Measurements from ENCODE around the gene FRMPD4. TPM values are rescaled to one million over a fixed set of nuclear protein-coding genes. Genes with fewer than 3 reads are reported as not detected.

FRMPD4 gene
- total and polyA plus RNA-seq, 10 of the 15 experiments (the other 5 are each of a cell fraction or from before 2014, with no cell fraction given): not detected

GRCh38 chrX:12229986-12230385, 91.7 kb downstream of the FRMPD4 start:
- ChIA-PET POLR2A (no interaction called here), RAD21 (ENCODE audit: unreplicated experiment) (no interaction called here), SMC1A (ENCODE audit: uncharacterized antibody, unreplicated experiment) (no interaction called here), CTCF (interaction anchor here (0.7 kb wide), 1 partner anchor 23 kb away, joined by 3 read pairs; no protein-coding TSS in a partner anchor)
- no peaks in the 10 kb centered on the region for H4K20me1 ChIP-seq (ENCODE audit: control insufficient read depth, insufficient read depth)
- no peak overlapping the region for H3K27ac ChIP-seq (ENCODE audit: control insufficient read depth, insufficient read depth)
- H3K4me1 ChIP-seq (ENCODE audit: control insufficient read depth, insufficient read depth, low read length): no peaks in the 10 kb centered on the region
- FAIRE-seq (no peak), ATAC-seq (no peak), DNase-seq (ENCODE audit: low read depth, low spot score) (no peak)
- no peak for TF ChIP-seq TBL1XR1 (IDR thresholded peaks at IDR 0.05; ENCODE audit: low read depth, low read length)
- TF ChIP-seq TCF12 (IDR thresholded peaks at IDR 0.05; ENCODE audit: low read depth, low read length): no peak
- TF ChIP-seq ATF7 (IDR thresholded peaks at IDR 0.05; ENCODE audit: low read depth): no peak
- TF ChIP-seq CTCF (IDR thresholded peaks at IDR 0.05 in 2 of 3, conservative IDR thresholded peaks at IDR 0.05 in 1 of 3; ENCODE audit: control insufficient read depth in 2 of 3, extremely low read depth in 1 of 3, insufficient read depth in 1 of 3, low read depth in 3 of 3, low read length in 3 of 3): no peak
- no peak for TF ChIP-seq IRF3 (IDR thresholded peaks at IDR 0.05)
- no peak for TF ChIP-seq CHD1 (IDR thresholded peaks at IDR 0.05; ENCODE audit: low read depth, low read length)
- no peak for TF ChIP-seq RCOR1 (conservative IDR thresholded peaks at IDR 0.05; ENCODE audit: low read depth, low read length)
- no peaks in the 10 kb centered on the region; a peak in 1 of 4 replicates for H3K27me3 ChIP-seq (replicated peaks in 1 of 2; ENCODE audit: control insufficient read depth in 2 of 2, insufficient read depth in 2 of 2, low read length in 1 of 2)
- H2AFZ ChIP-seq (ENCODE audit: control insufficient read depth, low read depth, low read length): no peak overlapping the region
- no peak overlapping the region for H3K9ac ChIP-seq (ENCODE audit: control insufficient read depth, insufficient read depth, low read length)
- no peak overlapping the region for H3K4me2 ChIP-seq (ENCODE audit: control insufficient read depth, insufficient read depth)
- in situ Hi-C loops (cut with MboI): no loop called here
- 65% methylated on average over 2 of the region's 2 CpGs for WGBS (ENCODE audit: insufficient coverage, insufficient replicate concordance, low lambda C conversion rate, missing lambda C conversion rate)
- no peaks in the 10 kb centered on the region for H3K36me3 ChIP-seq (ENCODE audit: control insufficient read depth in 2 of 2, insufficient read depth in 2 of 2, low read length in 1 of 2)
- no peak overlapping the region for H3K4me3 ChIP-seq
- no TSS peak for BruUV-seq (replicated peaks)
- H3K79me2 ChIP-seq (ENCODE audit: control insufficient read depth, insufficient read depth, low read length): no peaks in the 10 kb centered on the region
- no peaks in the 10 kb centered on the region for H3K9me3 ChIP-seq (replicated peaks; ENCODE audit: control insufficient read depth, insufficient read depth, low read length)
- intact Hi-C loops (cut with micrococcal nuclease; ENCODE audit: unreplicated experiment): no loop called here

All from GM12878 (cell line).